PC-9 (cell line): ENCODE data around the gene CNTN4. TPM values are rescaled to one million over a fixed set of nuclear protein-coding genes. Genes with fewer than 3 reads are reported as not detected.

Source experiments
- BruUV-seq: library from RNA; stranded (reverse); fragments of 400-500 nt; replicated peaks from 2 replicates; lab custom pipeline; 2021; lab: Mats Ljungman, UMichigan
- CTCF ChIA-PET: fragments of 300-600 bp; sonication (Branson Sonifier 250); formaldehyde crosslinking; loops from one replicate; lab custom pipeline; 2022; ENCODE audit warnings: antibody characterized with exemption; lab: Charles Lee
- POLR2A ChIA-PET: fragments of 300-600 bp; sonication (Branson Sonifier 250); formaldehyde crosslinking; loops from one replicate; lab custom pipeline; 2022; ENCODE audit warnings: antibody characterized with exemption; ENCODE audit not compliant: unreplicated experiment; lab: Charles Lee
- DNase-seq, 2 experiments: peaks; one replicate each; pipeline versions ENCODE4 v3.0.0 to v3.0.0-alpha.2; 2015 to 2022; ENCODE audit warnings: mixed read lengths in 1 of 2
- H2AFZ ChIP-seq: fragments of 200-600 bp; sonication (generic); 2 replicates; pipeline ENCODE4 v1.8.1; 2017; ENCODE audit warnings: antibody characterized with exemption
- H3F3A ChIP-seq: fragments of 200-600 bp; sonication (generic); 2 replicates; pipeline ENCODE4 v1.8.1; 2017; ENCODE audit warnings: antibody characterized with exemption, mild to moderate bottlenecking, low read depth; ENCODE audit not compliant: insufficient read depth
- H3K27ac ChIP-seq: fragments of 200-600 bp; sonication (generic); 2 replicates; pipeline ENCODE4 v1.6.1; 2016; ENCODE audit warnings: mixed run types
- H3K27me3 ChIP-seq: fragments of 200-600 bp; sonication (generic); 2 replicates; pipeline ENCODE4 v1.6.1; 2016; ENCODE audit warnings: low read depth, mixed run types; ENCODE audit not compliant: insufficient read depth
- H3K36me3 ChIP-seq: fragments of 200-600 bp; sonication (generic); 2 replicates; pipeline ENCODE4 v1.6.1; 2016; ENCODE audit warnings: low read depth, mixed run types
- H3K4me1 ChIP-seq: fragments of 200-600 bp; sonication (generic); replicated peaks from 2 replicates; pipeline ENCODE4 v1.6.1; 2016; ENCODE audit warnings: mixed run types; ENCODE audit not compliant: insufficient read depth
- H3K4me2 ChIP-seq: fragments of 200-600 bp; sonication (generic); 2 replicates; pipeline ENCODE4 v1.6.1; 2017; ENCODE audit warnings: mixed run types
- H3K4me3 ChIP-seq: fragments of 200-600 bp; sonication (generic); 2 replicates; pipeline ENCODE4 v1.6.1; 2016; ENCODE audit warnings: mixed run types
- H3K79me2 ChIP-seq: fragments of 200-600 bp; sonication (generic); 2 replicates; pipeline ENCODE4 v1.6.1; 2017; ENCODE audit warnings: low read depth, mixed run types
- H3K9me2 ChIP-seq: fragments of 200-600 bp; sonication (generic); 2 replicates; pipeline ENCODE4 v1.8.1; 2017; ENCODE audit warnings: mild to moderate bottlenecking; ENCODE audit not compliant: insufficient read depth
- H3K9me3 ChIP-seq: fragments of 200-600 bp; sonication (generic); 2 replicates; pipeline ENCODE4 v1.8.1; 2016; ENCODE audit warnings: low read depth; ENCODE audit not compliant: insufficient read depth
- H4K20me1 ChIP-seq: fragments of 200-600 bp; sonication (generic); 2 replicates; pipeline ENCODE4 v1.8.1; 2017; ENCODE audit not compliant: insufficient read depth
- EZH2 ChIP-seq: fragments of 200-600 bp; sonication (generic); IDR thresholded peaks from 2 replicates; pipeline ENCODE4 v1.8.0; 2017; ENCODE audit warnings: antibody characterized with exemption, low read depth
- intact Hi-C: fragments of 100-400 bp; cut with micrococcal nuclease; formaldehyde crosslinking; loops from one replicate; pipeline ENCODE4 v1.10.0; 2022; ENCODE audit not compliant: unreplicated experiment
- total RNA-seq: library from RNA; stranded (reverse); gene quantifications from 2 replicates; pipeline ENCODE4 v1.2.3, GENCODE V29; 2021
- TF ChIP-seq, protein P1 (sequence below): fragments of 200-600 bp; sonication (generic); conservative IDR thresholded peaks from 2 replicates; pipeline ENCODE4 v1.6.1; 2017; ENCODE audit warnings: mixed run types, antibody characterized with exemption, mild to moderate bottlenecking, moderate library complexity

The CNTN4 gene
- total RNA-seq, 1 experiment from 2014 or later, result not detected

- H3F3A ChIP-seq, result no peaks in the 10 kb centered on the region
- no peaks in the 10 kb centered on the region for H3K9me3 ChIP-seq
- H3K4me1 ChIP-seq, result no peaks in the 10 kb centered on the region
- H3K9me2 ChIP-seq, result no peaks in the 10 kb centered on the region
- no peak overlapping the region for H3K27ac ChIP-seq
- TF ChIP-seq EZH2, result no peak
- TF ChIP-seq, protein P1, sequence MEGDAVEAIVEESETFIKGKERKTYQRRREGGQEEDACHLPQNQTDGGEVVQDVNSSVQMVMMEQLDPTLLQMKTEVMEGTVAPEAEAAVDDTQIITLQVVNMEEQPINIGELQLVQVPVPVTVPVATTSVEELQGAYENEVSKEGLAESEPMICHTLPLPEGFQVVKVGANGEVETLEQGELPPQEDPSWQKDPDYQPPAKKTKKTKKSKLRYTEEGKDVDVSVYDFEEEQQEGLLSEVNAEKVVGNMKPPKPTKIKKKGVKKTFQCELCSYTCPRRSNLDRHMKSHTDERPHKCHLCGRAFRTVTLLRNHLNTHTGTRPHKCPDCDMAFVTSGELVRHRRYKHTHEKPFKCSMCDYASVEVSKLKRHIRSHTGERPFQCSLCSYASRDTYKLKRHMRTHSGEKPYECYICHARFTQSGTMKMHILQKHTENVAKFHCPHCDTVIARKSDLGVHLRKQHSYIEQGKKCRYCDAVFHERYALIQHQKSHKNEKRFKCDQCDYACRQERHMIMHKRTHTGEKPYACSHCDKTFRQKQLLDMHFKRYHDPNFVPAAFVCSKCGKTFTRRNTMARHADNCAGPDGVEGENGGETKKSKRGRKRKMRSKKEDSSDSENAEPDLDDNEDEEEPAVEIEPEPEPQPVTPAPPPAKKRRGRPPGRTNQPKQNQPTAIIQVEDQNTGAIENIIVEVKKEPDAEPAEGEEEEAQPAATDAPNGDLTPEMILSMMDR, result no peak
- H3K79me2 ChIP-seq, result no peaks in the 10 kb centered on the region
- H3K4me3 ChIP-seq, result no peak overlapping the region
- H4K20me1 ChIP-seq, result no peaks in the 10 kb centered on the region
- no peak for DNase-seq
- no peaks in the 10 kb centered on the region for H3K36me3 ChIP-seq
- no peak overlapping the region for H2AFZ ChIP-seq
- H3K4me2 ChIP-seq, result no peak overlapping the region
- BruUV-seq, result no TSS peak
- ChIA-PET POLR2A (no interaction called here), CTCF (no interaction called here)
- H3K27me3 ChIP-seq, result peaks cover 7% of the 10 kb centered on the region; the same call in 1 of the 2 replicates
- intact Hi-C loops, result no loop called here
These were observed 976.0 kb downstream of the CNTN4 start for GRCh38 chr3:3074551-3075257.

DNA sequence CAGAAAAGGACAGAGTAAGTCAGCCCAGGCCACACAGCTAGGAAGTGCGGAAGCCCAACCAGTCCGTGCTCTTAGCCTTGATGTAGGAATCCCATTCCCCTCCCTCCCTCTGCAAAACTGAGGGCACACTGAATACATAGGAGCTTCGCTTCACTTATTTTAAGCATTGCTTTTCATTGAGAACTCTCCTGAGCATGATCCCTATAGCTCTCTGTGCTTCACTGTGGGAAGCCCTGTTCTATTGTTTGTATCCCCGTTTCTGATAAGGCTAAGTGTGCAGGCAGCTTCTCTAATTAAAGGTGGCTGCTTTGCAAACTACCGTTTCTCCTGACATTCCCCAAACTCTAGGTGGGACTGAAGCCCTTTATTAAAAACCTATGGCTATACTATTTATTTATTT lies 981.6 kb downstream of the CNTN4 start:
- DNase-seq, result no peak
- TF ChIP-seq, protein P1, result no peak
- TF ChIP-seq EZH2, result no peak
- peaks cover 17% of the 10 kb centered on the region; the same call in 1 of the 2 replicates for H3K27me3 ChIP-seq
- CTCF ChIA-PET, result no interaction called here
- no peak overlapping the region for H2AFZ ChIP-seq
- no peak overlapping the region for H3K4me3 ChIP-seq
- H3K36me3 ChIP-seq, result no peaks in the 10 kb centered on the region
- BruUV-seq, result no TSS peak
- no peaks in the 10 kb centered on the region for H4K20me1 ChIP-seq
- H3F3A ChIP-seq, result no peaks in the 10 kb centered on the region
- H3K4me1 ChIP-seq, result no peaks in the 10 kb centered on the region
- POLR2A ChIA-PET, result no interaction called here
- intact Hi-C loops, result no loop called here
- no peak overlapping the region for H3K4me2 ChIP-seq
- H3K79me2 ChIP-seq, result no peaks in the 10 kb centered on the region
- H3K9me2 ChIP-seq, result no peaks in the 10 kb centered on the region
- no peak overlapping the region for H3K27ac ChIP-seq
- no peaks in the 10 kb centered on the region for H3K9me3 ChIP-seq

DNA sequence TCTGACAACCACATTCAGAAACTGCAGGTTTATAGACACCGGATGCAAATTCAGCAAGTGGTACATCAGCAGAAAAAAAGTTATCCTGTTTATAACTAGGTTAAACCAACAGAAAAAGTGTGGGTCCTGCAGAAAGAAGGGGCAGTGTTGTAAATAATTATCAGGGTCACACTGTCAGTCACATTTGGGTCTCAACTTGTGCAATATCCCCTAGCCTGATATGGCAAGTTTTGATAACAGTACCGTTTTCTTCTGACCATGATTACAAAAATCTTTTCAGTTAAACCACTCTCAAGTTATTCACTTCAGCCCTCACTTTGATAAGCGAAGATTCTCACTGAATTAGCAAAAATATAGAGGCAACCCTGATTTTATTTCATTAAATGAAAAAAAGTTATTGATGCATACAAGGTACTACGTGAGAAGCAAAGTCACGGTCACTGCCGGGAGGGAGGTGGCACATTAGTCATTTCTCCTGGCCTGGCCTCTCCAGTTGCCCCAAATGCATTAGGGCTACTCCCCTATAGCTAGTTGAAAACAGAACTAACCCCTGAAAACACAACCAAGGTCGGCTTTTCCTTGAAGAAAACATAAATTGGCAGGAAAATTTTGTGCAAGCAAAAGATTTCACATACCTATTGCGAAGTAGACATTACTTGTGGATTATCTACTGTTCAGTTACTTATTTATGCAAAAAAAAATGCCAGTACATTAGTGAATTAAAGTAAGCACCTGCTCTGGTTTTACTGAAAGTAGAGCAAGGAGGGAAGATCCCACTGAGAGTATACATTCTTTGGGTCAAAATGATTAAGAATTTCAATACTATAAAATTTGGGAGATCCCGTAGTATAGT lies 982.9 kb downstream of the CNTN4 start:
- H3K4me3 ChIP-seq, result no peak overlapping the region
- H3K27ac ChIP-seq, result no peak overlapping the region
- peaks cover 17% of the 10 kb centered on the region; the same call in 1 of the 2 replicates for H3K27me3 ChIP-seq
- no peaks in the 10 kb centered on the region for H3K9me2 ChIP-seq
- ChIA-PET POLR2A (no interaction called here), CTCF (no interaction called here)
- intact Hi-C loops, result no loop called here
- H3K36me3 ChIP-seq, result no peaks in the 10 kb centered on the region
- H3F3A ChIP-seq, result no peaks in the 10 kb centered on the region
- no peaks in the 10 kb centered on the region for H3K79me2 ChIP-seq
- no peak overlapping the region for H3K4me2 ChIP-seq
- H3K4me1 ChIP-seq, result no peaks in the 10 kb centered on the region
- H3K9me3 ChIP-seq, result no peaks in the 10 kb centered on the region
- no peaks in the 10 kb centered on the region for H4K20me1 ChIP-seq
- no TSS peak for BruUV-seq
- no peak for DNase-seq
- TF ChIP-seq, protein P1, result no peak
- TF ChIP-seq EZH2, result no peak
- H2AFZ ChIP-seq, result no peak overlapping the region
